22Rv1 (cell line): ENCODE data around the gene LITAF.

Source experiments
- H3K27ac ChIP-seq: fragments of 450-650 bp; 2 replicates; pipeline ENCODE4 v1.5.1; 2017
- ZFX ChIP-seq: fragments of 450-650 bp; IDR thresholded peaks from 2 replicates; pipeline ENCODE4 v1.6.1; 2017; ENCODE audit warnings: antibody characterized with exemption, borderline replicate concordance
- TF ChIP-seq, protein P1 (sequence below): fragments of 450-650 bp; IDR thresholded peaks from 2 replicates; pipeline ENCODE4 v1.5.1; 2017; ENCODE audit warnings: mild to moderate bottlenecking

The LITAF gene

DNA sequence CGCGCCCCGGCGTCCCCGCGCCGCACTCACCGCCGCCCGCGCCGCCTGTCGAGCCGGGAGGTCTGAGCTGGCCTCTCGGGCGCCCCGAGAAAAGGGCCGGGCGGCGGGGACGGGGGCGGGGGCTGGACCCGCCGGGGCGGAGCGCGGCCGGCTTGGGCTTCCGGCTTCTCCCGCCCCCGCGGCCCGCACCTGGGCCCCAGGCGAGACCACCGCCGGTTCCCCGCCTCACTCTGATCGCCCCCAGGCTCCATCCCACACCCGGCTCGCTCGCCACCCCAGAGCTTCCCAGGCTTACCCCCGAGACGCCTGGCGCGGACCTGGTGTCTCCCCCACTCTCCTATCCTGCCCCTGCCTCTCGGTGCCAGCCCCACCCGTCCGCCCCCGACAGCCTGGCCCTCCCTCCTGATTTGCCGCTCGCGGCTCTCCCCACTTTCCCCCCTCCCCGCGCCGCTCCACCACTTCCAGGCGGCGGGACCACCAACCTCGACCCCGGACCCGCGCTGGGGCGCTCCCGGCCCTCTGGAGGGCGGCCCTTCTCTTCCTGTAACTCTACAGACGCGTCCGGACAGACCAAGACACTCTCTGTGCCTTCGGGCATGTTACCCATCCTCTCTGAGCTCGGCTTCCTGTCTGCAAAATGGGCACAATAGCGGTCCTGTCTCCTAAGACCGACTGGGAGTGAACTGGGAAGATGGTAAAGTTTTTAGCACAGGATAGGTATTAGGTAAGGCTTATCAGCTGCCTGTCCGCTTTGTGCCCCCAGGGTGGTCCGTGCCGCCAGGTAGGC is at the start of gene LITAF:
TSS of gene LITAF (minus strand) at position 64 of the 787 bp plus-strand sequence. CDS start 30,189 bp downstream, outside the sequence.
- H3K27ac ChIP-seq = no peak within 1 kb of the TSS
- no peak for TF ChIP-seq ZFX
- TF ChIP-seq, protein P1, sequence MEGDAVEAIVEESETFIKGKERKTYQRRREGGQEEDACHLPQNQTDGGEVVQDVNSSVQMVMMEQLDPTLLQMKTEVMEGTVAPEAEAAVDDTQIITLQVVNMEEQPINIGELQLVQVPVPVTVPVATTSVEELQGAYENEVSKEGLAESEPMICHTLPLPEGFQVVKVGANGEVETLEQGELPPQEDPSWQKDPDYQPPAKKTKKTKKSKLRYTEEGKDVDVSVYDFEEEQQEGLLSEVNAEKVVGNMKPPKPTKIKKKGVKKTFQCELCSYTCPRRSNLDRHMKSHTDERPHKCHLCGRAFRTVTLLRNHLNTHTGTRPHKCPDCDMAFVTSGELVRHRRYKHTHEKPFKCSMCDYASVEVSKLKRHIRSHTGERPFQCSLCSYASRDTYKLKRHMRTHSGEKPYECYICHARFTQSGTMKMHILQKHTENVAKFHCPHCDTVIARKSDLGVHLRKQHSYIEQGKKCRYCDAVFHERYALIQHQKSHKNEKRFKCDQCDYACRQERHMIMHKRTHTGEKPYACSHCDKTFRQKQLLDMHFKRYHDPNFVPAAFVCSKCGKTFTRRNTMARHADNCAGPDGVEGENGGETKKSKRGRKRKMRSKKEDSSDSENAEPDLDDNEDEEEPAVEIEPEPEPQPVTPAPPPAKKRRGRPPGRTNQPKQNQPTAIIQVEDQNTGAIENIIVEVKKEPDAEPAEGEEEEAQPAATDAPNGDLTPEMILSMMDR = no peak

DNA sequence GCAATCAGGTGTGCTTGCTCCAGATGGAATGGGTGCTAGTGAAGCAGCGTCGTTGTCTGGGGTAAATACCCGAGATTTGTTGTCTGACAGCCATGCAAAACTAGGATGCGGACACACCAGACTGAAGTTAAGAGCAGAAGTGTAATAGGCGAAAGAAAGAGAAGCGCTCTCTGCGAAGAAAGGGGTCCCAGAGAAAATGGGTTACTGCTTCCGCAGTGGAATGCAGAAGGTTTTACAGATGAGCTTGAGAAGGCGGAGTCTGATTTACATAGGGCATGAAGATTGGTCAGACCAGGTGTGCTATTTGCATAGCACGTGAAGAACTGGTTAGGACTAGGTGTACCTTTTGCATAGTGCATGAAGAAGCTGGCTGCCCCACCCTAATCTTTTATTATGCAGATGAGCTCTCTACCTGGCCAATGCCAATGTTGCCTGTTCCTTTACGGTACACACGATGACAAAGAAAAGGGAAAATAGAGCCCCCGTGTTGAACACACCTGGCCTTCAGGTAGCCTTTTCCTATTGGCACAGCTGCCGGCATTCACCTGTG is 49.5 kb upstream of the LITAF start:
- peak overlapping the region; percentile 49 for H3K27ac ChIP-seq
- TF ChIP-seq, protein P1 = no peak
- TF ChIP-seq ZFX = no peak

DNA sequence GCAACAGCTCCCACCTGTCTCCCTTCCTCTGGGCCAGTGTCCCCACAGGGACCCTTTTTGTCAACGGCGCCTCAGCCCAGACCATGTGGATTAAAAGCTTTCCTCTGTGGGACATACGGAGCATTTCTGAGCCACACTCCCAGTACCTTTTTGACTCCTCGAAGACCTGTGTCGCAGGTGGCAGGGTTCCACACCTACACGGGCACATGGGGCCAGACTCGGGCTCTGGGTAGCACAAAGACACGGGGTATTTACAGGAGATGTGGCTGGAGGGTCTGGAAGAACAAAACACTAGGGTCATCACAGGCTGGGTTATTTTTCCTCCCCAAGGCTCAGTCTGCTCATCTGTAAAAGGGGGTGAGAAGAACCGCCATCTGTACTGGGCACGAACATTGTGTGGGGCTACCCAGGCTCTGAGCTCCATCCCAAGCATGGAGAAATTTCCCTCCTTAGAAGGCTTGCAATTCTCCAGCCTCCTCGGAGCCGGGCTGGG is 49.0 kb upstream of the LITAF start:
- no peak for TF ChIP-seq ZFX
- TF ChIP-seq, protein P1 = no peak
- peak overlapping the region; percentile 49 for H3K27ac ChIP-seq

DNA sequence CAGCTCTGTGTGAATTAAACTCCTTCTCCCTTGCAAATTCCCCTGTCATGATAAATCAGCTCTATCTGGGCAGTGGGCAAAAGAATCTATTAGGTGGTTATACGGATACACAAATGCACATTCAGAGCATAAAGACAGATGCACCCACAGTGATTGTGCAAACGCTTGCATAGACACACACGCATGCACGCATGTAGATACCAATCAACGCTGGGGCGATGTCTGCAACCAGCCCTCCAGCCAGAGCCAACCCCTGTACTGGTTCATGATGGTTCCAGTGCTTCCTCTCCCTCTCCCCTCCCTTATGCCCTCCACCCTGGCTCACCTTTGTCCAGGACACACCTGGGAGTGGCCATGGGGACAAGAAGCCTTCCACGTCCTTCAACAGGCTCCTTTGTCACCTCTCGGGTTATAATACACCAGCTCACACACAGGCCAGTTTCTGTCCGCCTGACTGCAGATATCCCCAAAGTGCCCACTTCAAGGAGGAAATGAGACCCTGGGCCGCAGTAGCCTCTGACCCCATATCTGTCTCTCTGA is 48.5 kb upstream of the LITAF start:
- H3K27ac ChIP-seq = no peak overlapping the region
- TF ChIP-seq, protein P1 = no peak
- no peak for TF ChIP-seq ZFX

DNA sequence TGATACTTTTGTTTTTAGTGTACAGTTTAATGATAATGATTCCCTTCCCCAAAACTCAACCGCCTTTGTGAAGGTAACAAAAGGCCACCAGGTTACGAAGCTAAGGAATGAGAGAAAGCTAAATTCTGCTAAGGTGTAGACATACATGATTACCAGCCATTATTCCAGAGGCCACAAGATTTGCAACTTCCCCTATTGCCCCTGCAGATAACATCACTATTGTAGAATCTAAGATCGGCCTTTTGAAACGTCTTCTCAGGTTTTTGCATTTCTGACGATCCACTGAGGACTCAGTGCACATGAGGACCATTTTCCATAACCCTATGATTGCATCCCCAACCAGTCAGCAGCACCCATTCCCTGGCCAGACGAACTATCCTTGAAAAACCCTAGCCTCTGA is 47.6 kb upstream of the LITAF start:
- TF ChIP-seq, protein P1 = no peak
- no peak for TF ChIP-seq ZFX
- H3K27ac ChIP-seq = no peak overlapping the region

DNA sequence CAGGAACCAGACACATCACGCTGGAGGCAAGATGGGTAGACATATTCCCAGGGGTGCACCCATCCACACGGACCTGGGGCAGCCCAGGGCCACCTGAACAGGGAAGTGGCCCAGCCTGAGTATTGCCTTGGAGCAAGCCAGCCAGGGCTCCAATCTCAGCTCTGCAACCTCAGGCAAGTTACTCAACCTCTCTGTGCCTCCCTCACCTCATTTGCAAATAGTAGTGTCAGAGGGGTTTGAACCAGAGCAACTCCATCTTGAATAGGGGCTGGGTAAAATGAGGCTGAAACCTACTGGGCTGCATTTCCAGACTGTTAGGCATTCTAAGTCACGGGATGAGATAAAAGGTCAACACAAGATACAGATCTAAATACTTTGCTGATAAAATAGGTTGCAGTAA is 46.4 kb upstream of the LITAF start:
- TF ChIP-seq, protein P1 = no peak
- no peak for TF ChIP-seq ZFX

More for the DNA sequence above, 46.4 kb upstream of the LITAF start:
- no peak overlapping the region for H3K27ac ChIP-seq
